GM21390 (cell line): ENCODE data around the gene HAAO.
A peak's percentile ranks its signal among the peaks of the same experiment; 100 is the strongest.

Source experiments
- ATAC-seq: cut with Tn5 transposase; IDR thresholded peaks from one replicate; pipeline ENCODE4 v1.9.1; 2021; ENCODE audit not compliant: unreplicated experiment

The HAAO gene

GRCh38 chr2:42769583-42770287, 22.6 kb downstream of the HAAO start:
- no peak for ATAC-seq

GRCh38 chr2:42768706-42769256, 23.6 kb downstream of the HAAO start:
- ATAC-seq, result no peak

GRCh38 chr2:42767899-42768705, 24.3 kb downstream of the HAAO start:
- no peak for ATAC-seq

GRCh38 chr2:42767080-42767898, 25.1 kb downstream of the HAAO start:
- no peak for ATAC-seq

GRCh38 chr2:42765686-42766085, 26.7 kb downstream of the HAAO start:
- ATAC-seq, result no peak

DNA sequence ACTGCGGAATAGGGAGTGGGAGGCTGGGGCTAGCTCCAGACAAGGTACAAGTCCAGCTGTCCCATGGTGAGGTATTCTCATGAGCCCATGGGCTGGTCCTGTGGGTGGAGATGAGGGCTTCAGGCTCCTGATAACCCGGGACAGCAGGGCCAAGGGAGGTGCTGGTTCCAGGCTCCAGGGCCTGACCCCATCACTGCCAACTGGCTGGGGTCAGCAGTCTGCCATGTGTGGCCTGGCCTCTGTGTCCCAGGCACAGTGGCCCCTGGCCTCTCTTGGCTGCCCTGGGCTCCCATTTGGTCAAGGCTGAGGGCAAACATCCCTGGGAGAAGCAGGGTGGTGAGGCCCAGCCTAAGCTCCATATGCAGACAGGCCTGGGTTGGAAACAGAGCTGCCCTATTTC, 27.5 kb downstream of the HAAO start:
- no peak for ATAC-seq

DNA sequence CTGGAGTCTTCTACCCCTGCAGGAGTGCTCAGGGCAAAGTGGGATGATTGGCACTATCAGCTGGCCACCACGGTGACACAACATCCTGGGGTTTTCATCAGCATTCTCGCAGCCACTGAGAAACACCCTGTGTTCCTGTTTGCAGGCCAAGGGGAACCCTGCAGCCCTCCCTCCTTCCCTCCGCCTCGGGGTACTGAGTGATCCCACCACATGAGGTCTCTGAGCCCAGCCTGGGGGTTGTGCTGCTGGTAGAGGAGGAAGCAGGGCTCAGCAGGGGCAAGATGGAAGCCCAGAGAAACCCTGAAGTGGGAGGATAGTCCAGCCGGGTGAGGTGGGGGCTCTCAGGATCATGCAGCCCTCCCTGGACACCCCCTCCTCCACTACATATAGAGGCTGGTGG, 28.3 kb downstream of the HAAO start, which contains the start of gene OXER1:
Gene OXER1, minus strand, starts transcription at position 40 of the 400 bp plus-strand sequence. CDS start 73 bp downstream, outside the sequence.
- no peak for ATAC-seq

- no peak for ATAC-seq
Measured at GRCh38 chr2:42762823-42763804, 29.3 kb downstream of the HAAO start.

DNA sequence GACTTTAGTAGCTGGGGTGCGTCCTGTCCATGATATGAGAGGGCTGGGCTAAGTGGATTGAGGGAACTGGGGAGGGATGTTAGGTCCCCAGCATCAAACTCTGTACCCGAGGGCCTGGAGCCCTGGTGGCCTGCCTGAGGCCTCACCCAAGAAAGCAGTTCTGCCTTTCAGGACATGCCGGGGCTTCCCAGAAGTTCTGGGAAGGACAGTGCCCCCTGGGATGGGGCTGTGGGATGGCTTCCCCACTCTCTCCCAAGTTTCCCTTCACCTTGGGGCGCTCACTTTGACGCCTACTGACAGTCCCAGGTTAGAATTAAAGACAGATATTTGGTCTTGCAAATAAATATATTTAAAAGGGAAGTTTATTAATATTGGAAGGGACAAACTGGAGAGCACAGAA, 30.2 kb downstream of the HAAO start:
- ATAC-seq, result no peak

- ATAC-seq, result no peak
Measured at GRCh38 chr2:42761554-42761953, 30.8 kb downstream of the HAAO start.

GRCh38 chr2:42758751-42759150, 33.6 kb downstream of the HAAO start:
- ATAC-seq, result no peak

DNA sequence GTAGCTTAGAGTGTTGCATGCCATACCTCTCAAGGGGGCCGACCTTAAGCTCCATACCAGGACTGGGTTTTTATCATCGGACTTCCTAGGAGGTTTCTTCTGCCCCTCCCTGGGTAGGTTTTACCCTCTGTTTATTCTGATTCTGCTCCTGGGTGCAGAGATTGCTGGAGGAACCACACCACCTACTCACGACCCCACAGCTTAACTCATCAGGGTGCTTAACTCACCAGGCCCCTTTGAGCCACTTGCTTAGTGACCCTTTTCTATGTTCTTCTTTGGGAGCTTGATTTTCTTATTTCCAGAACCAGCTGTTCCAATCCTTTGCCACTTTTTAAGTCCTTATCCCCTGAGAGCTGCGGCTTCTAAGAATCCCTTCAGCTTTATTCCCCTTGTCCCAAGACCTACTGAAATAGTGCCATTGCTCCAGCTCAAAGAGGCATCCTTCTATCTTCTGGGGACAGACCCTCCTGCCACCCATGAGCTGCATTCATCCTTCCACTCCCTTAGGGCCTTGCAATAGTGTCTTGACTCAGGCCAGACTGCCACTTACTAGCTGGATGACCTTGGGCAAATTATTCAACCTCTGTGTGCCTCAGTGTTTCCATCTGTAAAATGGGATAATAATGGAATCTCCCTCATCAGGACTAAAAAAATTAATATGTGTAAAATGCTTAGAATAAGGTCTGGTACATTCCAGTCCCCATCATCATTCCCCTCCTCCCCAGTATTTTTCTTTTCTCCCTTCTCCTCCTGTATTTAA, 34.2 kb downstream of the HAAO start:
- no peak for ATAC-seq

GRCh38 chr2:42756966-42757513, 35.3 kb downstream of the HAAO start:
- no peak for ATAC-seq

GRCh38 chr2:42756150-42756775, 36.1 kb downstream of the HAAO start:
- no peak for ATAC-seq

DNA sequence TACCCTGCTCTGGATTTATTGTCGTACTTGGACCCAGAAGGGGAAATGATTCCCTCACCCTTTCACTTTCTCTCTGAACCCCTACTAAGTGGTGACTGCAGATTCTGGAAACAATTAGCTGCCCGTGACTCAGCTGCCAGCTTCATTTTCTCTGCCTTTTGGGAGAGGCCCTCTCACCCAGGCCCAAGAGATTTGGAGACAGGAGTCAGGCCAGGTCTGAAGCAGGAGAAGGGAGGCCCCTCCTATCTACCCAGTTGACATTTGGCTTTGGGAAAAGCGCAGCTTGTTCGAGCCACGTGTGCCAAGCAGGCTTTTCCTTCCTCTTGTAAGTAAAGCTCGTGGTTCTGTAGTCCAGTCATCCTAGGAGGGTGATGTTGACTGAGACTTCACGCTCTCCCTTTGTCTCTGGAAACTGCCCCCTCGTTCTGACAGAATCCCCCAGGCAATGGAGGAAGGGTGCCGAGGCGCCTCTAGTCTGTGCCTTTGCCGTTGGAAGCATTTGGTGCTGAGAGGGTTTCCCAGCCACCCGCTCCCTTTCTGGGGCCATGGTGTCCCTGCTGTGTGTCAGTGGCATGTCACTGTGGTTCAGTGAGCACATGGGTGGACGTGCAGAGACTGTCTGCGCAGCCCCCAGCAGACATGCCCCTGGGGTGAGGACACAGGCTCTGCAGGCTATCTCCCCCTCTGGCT, 37.0 kb downstream of the HAAO start:
- no peak for ATAC-seq

DNA sequence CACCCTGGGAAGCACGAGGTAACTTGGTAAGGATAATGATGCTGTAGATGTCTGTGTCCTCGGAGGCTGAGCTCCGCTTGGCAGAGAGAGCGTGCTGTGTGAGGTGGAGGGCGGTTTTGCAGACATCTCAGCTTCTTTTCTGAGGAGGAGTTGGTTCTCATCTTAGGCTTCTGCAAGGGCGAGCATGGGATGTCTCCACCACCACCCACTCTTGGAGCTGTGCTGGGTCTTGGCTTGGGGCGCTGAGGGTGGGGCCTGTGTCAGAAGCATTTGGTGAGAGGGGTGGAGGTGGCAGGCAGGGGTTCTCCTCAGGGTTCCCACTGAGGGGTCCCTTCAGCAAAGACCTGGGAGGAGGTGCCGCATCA, 37.6 kb downstream of the HAAO start:
- no peak for ATAC-seq

- peak; percentile 62 for ATAC-seq
Measured at GRCh38 chr2:42754021-42754775, 38.2 kb downstream of the HAAO start.
